GM21786 (cell line): ENCODE data around the gene MTUS2.
A peak's percentile ranks its signal among the peaks of the same experiment; 100 is the strongest.

Experiments used
- ATAC-seq: cut with Tn5 transposase; IDR thresholded peaks from one replicate; pipeline ENCODE4 v1.9.1; 2021; ENCODE audit not compliant: unreplicated experiment

MTUS2 gene

DNA sequence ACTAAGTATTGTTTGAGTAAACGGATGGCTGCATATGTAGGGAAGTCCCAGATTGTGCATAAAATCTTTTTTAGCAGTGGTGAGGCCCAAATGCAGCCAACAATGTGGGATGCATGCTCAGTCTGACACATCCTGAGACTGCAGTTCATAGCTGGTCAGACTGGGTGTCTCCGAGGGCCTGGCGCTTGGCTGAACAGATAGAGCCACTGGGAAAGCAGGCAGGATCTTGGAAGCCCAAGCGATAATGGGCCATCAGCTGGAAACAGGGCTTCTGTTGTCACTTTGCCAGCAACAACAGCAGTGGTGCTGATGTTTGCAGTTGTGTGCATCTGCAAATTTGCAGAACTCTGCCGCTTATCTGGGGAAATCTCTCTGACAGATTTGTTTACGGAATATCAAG, 36.1 kb downstream of the MTUS2 start:
- ATAC-seq = no peak

DNA sequence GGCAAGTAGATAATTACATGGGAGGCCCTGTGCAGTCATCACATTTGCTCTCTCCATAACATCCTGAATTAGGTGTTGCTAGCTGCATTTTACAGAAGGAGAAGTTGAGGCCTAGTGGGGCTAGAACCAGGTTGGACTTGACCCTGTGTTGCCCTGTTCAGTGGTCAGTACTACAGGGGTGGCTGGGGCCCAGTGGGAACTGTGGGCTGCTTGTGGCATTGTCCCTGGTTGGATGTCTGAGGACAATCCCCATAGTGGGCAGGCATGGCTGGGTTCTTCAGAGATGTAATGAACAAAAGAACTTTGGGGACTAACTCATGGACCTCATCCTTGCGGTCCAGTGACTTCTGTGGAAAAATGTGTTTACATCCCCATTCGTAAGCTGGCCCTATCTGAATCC, 38.9 kb downstream of the MTUS2 start:
- no peak for ATAC-seq

DNA sequence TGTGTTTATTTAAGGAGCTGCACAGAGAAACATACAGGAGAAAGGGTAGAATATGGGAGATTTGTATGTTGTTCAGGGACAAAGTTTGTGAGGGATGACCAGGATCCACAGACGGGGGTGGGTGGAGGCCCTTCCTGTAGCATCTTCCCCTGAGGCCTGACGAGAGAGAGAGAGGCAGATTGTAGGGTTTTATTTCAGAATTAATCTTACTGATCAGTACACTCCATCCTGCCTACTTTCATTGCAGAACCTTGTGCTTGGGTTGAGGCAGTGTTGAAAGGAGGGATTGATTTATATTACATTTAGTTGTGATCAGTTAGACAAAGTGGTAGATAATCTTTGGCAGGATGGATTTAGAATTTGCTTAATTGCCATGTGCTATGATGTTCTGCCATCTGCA, 39.6 kb downstream of the MTUS2 start:
- no peak for ATAC-seq

DNA sequence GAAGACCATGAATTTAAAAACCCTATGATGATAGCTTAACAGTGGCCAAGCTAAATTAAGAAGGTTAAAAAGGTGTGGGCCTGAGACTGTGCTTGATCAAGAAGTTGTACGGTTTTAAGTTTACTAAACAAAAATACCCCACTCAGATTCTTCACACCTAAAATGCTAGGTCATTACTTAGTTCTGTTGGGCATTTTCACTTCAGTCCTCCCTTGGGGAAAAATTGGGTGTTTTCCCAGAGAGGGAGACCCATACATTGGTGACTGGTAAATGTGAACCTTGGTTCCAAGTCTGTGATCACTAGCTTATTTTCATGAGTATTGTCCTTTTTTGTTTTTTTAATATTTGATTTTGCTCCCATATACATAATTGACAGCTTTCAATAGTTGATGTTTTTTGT, 44.4 kb downstream of the MTUS2 start:
- peak; percentile 61 for ATAC-seq

DNA sequence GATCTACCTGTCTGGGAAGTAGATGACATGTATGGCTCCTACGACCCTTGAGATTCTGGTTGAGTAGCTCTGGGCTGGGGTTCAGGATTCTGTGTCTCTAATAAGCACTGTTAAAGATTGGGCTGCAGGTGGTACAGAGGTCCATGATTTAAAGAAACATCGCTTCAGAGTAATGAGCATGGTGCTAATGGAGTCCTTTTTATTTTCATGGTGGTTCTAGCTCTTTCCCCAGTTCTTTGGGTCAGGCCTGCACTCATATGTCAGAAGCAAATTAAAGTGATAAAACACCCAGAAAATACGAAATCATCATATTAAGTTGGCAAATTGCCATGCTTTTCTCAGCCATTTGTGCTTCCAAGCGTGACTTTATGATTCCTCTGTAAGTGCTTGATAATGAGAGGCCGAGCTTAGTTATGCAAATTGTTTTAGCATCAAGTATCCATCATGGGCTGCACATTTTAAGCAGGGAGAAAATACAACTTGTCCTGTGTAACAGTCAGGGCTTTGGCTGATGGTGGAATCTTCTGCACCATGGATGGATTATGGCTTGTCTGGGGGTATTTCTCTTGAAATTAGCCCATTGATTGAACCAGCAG, 45.1 kb downstream of the MTUS2 start:
- no peak for ATAC-seq

DNA sequence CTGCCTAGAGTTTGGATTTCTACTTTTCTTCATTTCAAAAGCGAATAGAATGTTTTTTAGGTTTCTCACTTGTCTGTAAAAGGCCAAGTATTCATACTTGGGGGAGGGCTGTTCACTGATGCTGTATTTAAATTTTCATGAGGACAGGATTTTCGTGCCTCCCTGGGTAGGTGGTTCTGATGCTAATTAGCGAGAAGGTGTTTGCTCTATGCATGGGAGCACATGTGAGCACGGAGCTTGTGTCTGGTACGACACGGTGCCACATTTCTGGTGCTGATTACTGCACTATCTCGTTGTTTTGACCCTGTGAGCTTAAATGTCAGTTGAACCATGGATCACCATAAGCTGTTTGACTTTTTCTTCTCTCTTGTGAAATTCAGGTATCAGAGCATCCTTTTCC, 45.8 kb downstream of the MTUS2 start:
- no peak for ATAC-seq

DNA sequence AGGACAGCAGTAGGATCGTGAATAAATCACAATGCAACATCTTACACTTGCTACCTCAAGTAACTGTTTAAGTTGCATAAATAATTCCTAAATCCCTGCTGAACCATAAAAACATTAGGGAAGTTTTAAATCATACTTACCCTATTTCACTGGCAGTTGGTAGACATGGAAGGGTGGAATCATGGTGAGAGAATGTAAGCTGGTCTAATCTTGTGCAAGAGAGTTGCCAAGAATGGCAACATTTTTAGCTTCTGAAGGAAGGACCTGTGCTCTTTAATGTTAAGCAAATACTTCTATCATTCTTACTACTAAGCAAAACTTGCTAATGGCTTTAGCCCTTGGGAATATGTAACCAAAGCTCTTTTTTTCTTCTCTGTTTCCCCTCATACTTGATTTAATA, 46.8 kb downstream of the MTUS2 start:
- ATAC-seq = no peak

DNA sequence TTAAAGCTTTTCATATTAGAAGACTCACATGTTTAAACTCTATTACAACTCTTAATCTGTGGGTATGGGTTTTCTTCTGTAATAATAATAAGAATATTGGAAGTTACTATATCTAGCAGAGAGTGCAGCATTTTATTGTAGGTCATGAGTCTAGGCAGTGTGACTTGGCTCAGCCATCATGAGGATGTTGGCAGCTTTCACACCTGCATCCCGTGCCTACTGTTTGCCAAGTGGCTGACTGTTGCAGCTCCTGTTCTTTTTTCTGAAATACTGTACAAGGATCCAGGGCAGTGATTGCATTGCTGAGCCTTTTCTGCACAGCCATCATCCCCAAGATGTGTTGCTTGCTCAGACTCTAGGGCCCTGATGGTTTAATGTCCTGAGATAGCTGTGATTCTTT, 47.4 kb downstream of the MTUS2 start:
- no peak for ATAC-seq

DNA sequence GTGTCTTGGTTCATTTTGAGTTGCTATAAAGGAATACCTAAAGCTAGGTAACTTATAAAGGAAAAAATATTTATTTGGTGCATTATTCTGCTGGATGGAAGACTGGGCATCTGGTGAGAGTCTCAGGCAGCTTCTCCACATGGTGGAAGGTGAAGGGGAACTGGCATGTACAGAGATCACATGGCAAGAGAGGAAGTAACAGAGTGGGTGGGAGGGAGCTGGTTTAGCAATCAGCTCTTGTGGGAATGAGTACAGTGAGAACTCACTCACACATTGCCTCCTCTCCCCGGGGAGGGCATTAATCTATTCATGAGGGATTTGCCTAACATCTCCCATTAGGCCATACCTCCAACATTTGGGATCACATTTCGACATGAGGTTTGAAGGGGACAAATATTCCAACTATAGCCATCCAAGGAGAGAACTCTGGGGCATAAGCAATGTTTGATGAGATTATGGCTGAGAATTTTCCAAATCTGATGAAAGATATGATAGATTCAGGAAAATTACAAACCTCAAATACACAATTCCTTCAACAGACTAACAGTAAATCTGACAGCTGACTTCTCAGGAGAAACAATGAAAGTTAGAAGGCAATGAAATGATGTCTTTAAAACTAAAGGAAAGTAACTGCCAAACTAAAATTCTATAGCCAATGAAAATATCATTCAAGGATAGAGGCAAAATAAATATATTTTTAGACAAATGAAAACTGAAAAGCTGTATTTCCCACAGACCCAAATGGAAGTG, 52.5 kb downstream of the MTUS2 start:
- ATAC-seq = no peak

DNA sequence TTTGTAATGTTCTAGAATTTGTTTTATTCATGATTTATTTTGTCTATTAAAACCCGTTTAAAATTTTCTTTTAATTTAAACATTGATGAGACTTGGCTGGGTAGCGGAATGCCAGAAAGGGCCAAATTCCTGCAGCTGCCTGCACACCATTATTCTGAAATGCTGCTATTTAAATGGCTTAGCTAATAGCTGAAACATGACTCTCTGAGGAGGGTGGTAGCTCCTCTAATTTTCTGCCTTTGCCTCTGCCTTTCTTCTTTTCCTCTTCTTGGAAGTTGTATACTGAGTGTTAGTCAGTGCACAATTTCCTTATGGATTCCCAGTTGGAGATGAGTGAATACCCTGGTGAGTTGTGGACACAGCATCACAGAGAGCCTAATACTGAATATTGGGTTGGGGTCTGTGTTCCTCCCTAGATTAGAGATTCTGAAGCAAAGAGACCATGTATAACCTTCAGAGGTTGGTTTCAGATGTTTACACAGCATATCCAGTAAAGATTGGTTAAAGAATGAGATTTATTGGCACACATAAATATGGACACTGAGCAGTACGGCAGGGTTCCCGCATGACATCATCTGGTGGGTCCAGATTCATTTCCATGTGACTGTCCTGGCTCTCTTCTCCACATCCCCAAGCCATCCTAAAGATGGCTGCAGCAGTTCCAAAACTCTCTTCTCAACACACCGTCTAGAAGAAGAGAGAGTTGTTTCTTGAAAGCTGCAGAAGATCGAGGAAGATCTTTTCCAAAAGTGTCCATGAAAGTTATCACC, 55.9 kb downstream of the MTUS2 start:
- ATAC-seq = no peak

DNA sequence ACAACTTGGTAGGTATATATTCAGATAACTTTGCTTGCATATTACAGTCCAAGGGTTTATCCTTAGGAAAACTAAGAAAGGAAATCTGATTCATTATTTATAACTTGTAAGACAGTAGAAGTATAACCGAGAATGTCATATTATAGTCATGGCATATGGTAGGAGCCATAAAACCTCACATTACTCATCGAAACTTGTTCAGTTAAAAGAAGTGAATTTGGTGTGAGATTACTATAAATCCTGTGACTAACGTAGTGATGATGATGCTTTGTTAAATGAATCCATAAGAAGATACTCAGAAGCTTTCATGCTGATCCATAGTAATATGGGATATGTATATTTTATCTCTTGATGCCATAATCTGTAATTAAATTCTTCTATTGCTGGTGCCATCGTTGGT, 57.3 kb downstream of the MTUS2 start:
- ATAC-seq = no peak

DNA sequence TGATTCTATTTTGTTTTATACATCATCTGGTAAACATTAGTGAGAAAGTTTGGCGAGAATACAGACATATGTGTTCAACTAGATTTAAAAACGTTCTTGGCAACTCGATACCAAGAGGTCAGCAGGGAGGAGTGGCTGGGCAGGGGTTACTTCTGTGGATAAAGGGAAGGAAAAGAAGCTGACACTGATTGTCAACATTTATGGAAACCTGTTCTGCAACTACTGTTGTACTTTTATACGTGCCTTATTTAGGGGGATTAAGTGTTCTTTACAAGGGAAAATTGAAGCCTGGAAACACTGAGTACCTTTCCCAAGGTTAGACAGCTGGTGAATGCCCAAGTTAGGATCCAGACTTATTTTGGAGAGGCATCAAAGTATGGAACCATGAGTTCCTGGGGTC, 65.0 kb downstream of the MTUS2 start:
- ATAC-seq = no peak

DNA sequence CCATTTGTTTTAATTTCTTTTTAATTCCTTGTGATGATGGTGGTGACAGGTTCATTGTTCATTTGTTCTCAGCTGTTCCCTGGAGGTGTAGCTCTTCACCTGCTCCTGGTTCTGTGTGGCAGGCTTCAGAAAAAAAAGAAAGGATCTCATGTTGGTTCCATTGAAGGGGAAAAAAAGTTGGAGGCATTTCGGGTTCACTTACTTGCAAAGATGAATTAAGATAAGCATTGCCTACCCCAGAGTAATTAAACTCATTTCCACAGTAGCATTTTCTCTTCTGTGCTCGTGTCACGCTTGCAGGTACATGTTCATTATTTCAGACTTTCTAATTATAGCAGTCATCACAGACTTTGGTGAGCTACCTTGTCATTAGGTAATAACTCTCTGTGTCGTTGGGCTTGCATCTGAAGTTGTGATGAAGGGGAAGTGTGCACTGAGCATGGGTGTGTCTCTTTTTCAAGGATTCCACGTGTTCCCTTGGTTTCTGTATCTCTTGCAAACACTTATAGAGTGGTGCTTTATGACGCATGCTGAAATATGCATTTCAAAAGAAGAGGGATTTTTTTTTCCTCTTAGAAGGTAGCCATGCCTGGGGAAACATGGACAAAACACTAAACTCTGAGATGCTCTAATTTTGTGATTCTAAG, 69.1 kb downstream of the MTUS2 start:
- no peak for ATAC-seq

DNA sequence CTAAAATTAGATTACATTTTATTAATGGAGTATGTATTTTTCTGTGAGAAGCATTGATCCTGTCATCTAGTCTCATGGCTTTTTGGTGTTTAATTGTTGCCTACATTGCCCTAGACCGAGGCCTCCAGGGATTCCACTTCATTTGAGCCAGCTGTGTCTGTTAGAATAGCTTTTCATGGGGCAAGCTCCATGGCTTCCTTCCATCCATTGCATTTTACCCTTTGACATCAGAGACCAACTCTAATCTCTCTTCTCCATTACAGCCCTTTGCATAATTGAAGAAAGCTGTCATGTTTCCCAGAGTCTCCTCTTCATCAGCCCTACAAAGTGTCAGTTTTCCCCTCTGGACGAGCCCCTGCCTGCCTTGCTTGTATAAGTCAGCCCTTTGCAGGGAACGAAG, 70.6 kb downstream of the MTUS2 start:
- no peak for ATAC-seq

DNA sequence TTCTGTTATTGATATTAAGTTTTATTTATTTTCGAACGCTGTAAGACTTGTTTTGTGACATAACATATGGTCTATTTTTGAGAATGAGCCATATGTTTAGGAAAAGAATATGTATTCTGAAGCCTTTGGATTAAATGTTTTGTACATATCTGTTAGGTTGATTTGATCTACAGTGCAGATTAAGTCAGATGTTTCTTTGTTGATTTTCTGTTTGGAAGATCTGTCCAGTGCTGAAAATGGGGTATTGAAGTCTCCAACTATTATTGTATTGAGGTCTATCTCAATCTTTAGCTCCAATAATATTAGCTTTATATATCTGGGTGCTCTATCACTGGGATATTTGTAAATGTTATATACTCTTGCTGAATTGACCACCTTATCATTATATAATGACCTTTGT, 97.9 kb downstream of the MTUS2 start:
- no peak for ATAC-seq

DNA sequence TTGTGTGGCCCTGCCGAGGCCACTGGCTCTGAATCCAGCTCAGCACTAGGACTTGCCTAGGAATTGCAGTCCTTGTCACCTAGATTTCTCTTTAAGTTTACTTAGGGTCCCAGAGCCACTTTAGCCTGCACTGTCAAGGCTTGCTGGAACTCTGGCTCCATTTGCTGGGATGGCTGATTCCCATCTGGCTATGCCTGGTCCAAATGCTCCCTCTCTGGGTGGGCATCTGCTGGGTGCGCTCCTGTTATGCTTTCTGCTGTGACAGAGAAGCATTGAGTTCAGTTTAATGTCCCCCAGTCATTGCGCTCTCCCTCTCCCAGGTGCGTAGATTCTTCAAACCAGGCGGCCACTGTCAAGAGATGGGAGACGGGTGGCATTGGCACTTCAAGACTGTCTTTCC, 102.2 kb downstream of the MTUS2 start:
- no peak for ATAC-seq

DNA sequence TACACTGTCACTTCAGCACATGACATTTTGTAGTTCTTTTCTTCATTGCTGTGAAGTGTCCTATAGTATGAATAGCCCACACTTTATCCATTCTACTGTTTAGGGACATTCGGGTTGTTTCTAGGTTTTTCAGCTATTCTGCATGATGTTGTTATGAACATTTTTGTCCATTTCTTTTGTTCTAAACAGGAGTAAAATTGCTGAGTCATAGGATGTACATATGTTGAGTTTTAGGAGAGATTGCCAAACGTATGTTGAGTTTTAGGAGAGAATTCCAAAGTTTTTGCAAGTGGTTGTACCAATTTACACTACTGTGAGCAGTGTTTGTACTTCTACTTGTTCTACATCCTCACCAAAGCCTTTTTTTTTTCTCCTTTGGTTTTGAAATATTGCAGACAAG, 115.0 kb downstream of the MTUS2 start:
- ATAC-seq = no peak

DNA sequence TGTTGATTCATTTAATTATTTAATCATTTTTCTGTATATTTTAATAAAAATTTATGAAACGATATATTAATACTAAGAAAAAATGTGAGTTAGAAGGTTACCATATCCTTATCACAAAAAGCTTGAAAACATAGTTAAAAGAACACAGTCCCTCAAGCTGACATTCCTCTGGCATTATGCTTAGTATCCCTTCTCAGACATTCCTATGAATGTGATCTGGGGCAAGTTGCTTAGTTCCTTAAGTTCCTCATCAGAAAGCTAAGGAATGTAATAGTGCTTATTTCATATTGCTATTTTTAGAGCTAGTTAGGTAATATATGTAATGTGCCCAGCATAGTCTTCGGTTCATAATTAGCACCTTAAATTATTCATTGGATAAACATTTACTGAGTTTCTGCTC, 122.8 kb downstream of the MTUS2 start:
- ATAC-seq = no peak

DNA sequence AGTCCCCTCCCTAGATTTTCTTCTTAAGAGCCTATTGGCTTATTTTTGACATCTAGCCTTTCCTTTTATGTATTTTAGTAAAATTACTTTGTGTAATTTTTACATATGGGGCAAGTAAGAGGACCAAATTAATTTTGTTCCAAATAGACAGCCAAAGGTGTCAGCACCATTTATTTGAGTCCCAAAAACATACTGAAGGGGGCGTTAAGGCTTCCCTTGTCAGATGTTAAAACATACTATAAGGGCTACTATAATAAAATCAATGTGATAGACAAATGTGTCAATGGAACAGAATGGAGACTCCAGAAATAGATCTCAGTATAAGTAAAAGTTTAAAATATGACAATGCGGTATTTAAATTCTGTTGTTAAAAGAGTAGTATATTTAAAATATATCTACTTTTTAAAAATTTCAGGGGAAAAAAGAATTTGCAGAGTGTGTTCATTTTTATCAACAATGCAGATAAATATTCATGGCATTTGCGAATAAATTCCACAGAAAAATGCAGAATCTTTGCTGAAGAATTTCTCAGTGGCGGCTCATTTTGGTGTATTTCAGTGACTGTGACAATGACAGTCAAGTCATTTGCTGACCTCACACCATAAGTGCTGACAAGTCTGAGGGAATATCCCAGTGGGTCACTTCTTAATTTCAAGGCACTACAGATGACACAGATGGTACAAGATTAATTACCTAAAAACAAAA, 133.7 kb downstream of the MTUS2 start:
- ATAC-seq = no peak

DNA sequence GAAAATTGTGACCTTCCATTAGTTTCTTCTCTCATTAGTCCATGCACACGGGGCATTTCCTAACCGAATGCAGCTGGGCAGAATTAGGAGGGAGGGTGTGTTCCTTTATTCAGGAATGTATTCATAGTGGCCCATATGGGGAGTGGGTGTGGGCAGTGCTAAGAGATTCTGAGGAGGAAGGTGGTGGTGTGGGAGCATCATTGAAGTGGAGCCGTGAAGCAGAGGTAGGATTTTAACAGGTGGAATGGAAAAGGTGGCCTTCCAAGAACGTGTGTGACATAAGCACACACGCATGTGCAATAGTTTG, 134.2 kb downstream of the MTUS2 start:
- ATAC-seq = no peak

DNA sequence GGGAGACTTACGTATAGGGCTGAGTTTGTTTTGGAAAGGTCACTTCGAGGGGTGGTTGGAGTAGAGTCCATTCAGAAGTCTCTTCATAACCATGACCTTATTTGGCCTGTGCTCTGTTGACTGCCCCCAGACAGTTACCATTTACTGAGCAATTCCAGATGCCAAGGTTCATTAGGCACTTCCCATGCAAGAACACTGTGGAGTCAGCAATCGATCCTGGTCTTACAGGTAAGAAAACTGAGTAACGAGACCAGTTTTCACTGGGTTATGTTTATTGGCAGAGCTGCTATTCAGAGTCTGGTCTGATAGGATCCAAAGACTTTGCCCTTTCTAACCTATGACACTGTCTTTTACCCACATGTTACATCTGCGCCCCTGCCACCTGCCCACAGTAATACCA, 134.7 kb downstream of the MTUS2 start:
- no peak for ATAC-seq
